ENCODE results near the gene TBCC. TPM values are rescaled to one million over a fixed set of nuclear protein-coding genes. Genes with fewer than 3 reads are reported as not detected.

TBCC gene
- total and polyA plus RNA-seq, 4 experiments from 2014 or later, result 57.4 to 138 (median 70.0) TPM

- no peaks in the 10 kb centered on the region for H3K9me3 Mint-ChIP-seq
- H3K27ac ChIP-seq (ENCODE audit: low read depth, low read length), result no peak overlapping the region
- H3K4me3 Mint-ChIP-seq, result no peak overlapping the region
- no peaks in the 10 kb centered on the region for H3K27me3 ChIP-seq (ENCODE audit: insufficient read depth, low read length)
- POLR2A ChIA-PET (ENCODE audit: partially characterized antibody), result interaction anchor here (1.3 to 34.2 kb wide), 4 partner anchors 8 to 36 kb away, joined by 4 to 1692 read pairs (median 38); partner anchors contain the start of genes BICRAL and TBCC
- DNase-seq, result no peak
- CTCF ChIA-PET (ENCODE audit: partially characterized antibody), result interaction anchor here (1.7 kb wide), 1 partner anchor 101 kb away, joined by 4 read pairs; no protein-coding TSS in a partner anchor
- H3K36me3 Mint-ChIP-seq, result peaks cover 35 to 46% of the 10 kb centered on the region in 2 donors
- no peaks in the 10 kb centered on the region for H3K9me3 ChIP-seq (ENCODE audit: control insufficient read depth in 1 of 2, low read length in 2 of 2)
- H3K36me3 ChIP-seq (ENCODE audit: insufficient read depth, low read length), result peaks cover 12% of the 10 kb centered on the region
- H3K27ac Mint-ChIP-seq, result no peak overlapping the region
- H3K4me3 ChIP-seq (ENCODE audit: low read length in 2 of 2), result no peak overlapping the region
- intact Hi-C loops (cut with micrococcal nuclease), result no loop called here
- peaks cover 13 to 20% (median 19%) of the 10 kb centered on the region in 4 donors for H3K4me1 Mint-ChIP-seq
- no peaks in the 10 kb centered on the region for H3K27me3 Mint-ChIP-seq
- peaks cover 9% of the 10 kb centered on the region for H3K4me1 ChIP-seq (ENCODE audit: insufficient read depth, low read length)
Observed at GRCh38 chr6:42762950-42763349, 17.0 kb upstream of the TBCC start.

DNA sequence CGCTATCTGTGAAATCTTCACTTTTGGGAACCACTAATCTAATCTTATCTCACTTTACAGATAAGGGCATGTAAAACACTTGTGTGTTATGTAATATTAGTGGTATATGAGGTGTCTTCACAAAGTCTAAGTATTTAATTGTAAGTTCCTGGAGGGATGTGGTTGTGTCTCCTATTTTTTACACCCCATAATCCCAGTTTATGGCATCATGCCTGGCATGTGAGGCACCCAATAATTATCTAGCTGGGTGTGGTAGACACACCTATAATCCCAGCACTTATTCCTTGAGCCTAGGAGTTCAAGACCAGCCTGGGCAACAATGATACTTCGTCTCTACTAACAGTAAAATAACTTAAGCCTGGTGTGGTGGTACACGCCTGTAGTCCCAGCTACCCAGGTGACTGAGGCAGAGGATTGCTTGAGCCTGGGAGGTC lies 16.5 kb upstream of the TBCC start:
- Mint-ChIP-seq H3K9me3 (no peaks in the 10 kb centered on the region), H3K4me3 (no peak overlapping the region), H3K27me3 (no peaks in the 10 kb centered on the region), H3K4me1 (peaks cover 12 to 20% (median 19%) of the 10 kb centered on the region in 4 donors), H3K27ac (no peak overlapping the region), H3K36me3 (peaks cover 36 to 44% of the 10 kb centered on the region in 2 donors)
- Histone ChIP-seq H3K27ac (ENCODE audit: low read depth, low read length) (no peak overlapping the region), H3K9me3 (ENCODE audit: control insufficient read depth in 1 of 2, low read length in 2 of 2) (no peaks in the 10 kb centered on the region), H3K36me3 (ENCODE audit: insufficient read depth, low read length) (peaks cover 12% of the 10 kb centered on the region), H3K4me1 (ENCODE audit: insufficient read depth, low read length) (peaks cover 9% of the 10 kb centered on the region), H3K4me3 (ENCODE audit: low read length in 2 of 2) (no peak overlapping the region), H3K27me3 (ENCODE audit: insufficient read depth, low read length) (no peaks in the 10 kb centered on the region)
- no peak for DNase-seq
- intact Hi-C loops (cut with micrococcal nuclease), result no loop called here
- CTCF ChIA-PET (ENCODE audit: partially characterized antibody), result interaction anchor here (1.2 to 1.7 kb wide), 2 partner anchors 14 to 101 kb away, joined by 4 to 7 read pairs; no protein-coding TSS in a partner anchor
- POLR2A ChIA-PET (ENCODE audit: partially characterized antibody), result interaction anchor here (0.8 to 34.2 kb wide), 6 partner anchors 9 to 35 kb away, joined by 3 to 1692 read pairs (median 5); partner anchors contain the start of genes BICRAL and TBCC

GRCh38 chr6:42761287-42762067 lies 15.6 kb upstream of the TBCC start:
- Mint-ChIP-seq H3K27ac (no peak overlapping the region), H3K9me3 (no peaks in the 10 kb centered on the region)

GRCh38 chr6:42758756-42759430 lies 13.0 kb upstream of the TBCC start:
- intact Hi-C loops (cut with micrococcal nuclease), result no loop called here
- Mint-ChIP-seq H3K36me3 (peaks cover 24 to 41% of the 10 kb centered on the region in 2 donors), H3K9me3 (no peaks in the 10 kb centered on the region), H3K4me1 (peaks cover 13 to 33% (median 26%) of the 10 kb centered on the region in 4 donors), H3K27me3 (no peaks in the 10 kb centered on the region), H3K4me3 (no peak overlapping the region), H3K27ac (peak overlapping the region in 3 of 7 donors; percentile 41 to 85 (median 62))
- ChIA-PET POLR2A (ENCODE audit: partially characterized antibody) (interaction anchor here (0.7 to 34.2 kb wide), 6 partner anchors 11 to 195 kb away, joined by 3 to 1692 read pairs (median 8); partner anchors contain the start of genes BICRAL and TBCC), CTCF (ENCODE audit: partially characterized antibody) (interaction anchor here (0.7 to 2.5 kb wide), 4 partner anchors 10 to 33 kb away, joined by 3 to 8 read pairs (median 4); no protein-coding TSS in a partner anchor)
- no peak for DNase-seq
- no peak overlapping the region for H3K27ac ChIP-seq (ENCODE audit: low read depth, low read length)
- H3K4me1 ChIP-seq (ENCODE audit: insufficient read depth, low read length), result peaks cover 9% of the 10 kb centered on the region
- no peaks in the 10 kb centered on the region for H3K9me3 ChIP-seq (ENCODE audit: control insufficient read depth in 1 of 2, low read length in 2 of 2)
- no peak overlapping the region for H3K4me3 ChIP-seq (ENCODE audit: low read length in 2 of 2)
- peaks cover 12% of the 10 kb centered on the region for H3K36me3 ChIP-seq (ENCODE audit: insufficient read depth, low read length)
- no peaks in the 10 kb centered on the region for H3K27me3 ChIP-seq (ENCODE audit: insufficient read depth, low read length)

More at GRCh38 chr6:42761287-42762067, 15.6 kb upstream of the TBCC start:
- ChIA-PET CTCF (ENCODE audit: partially characterized antibody) (interaction anchor here (1.2 kb wide), 1 partner anchor 13 kb away, joined by 7 read pairs; no protein-coding TSS in a partner anchor), POLR2A (ENCODE audit: partially characterized antibody) (interaction anchor here (0.7 to 34.2 kb wide), 6 partner anchors 10 to 118 kb away, joined by 3 to 1692 read pairs (median 8); partner anchors contain the start of genes RPL7L1 and TBCC)
- Histone ChIP-seq H3K27ac (ENCODE audit: low read depth, low read length) (no peak overlapping the region), H3K4me1 (ENCODE audit: insufficient read depth, low read length) (peaks cover 9% of the 10 kb centered on the region), H3K4me3 (ENCODE audit: low read length in 2 of 2) (no peak overlapping the region), H3K27me3 (ENCODE audit: insufficient read depth, low read length) (no peaks in the 10 kb centered on the region), H3K36me3 (ENCODE audit: insufficient read depth, low read length) (peaks cover 12% of the 10 kb centered on the region), H3K9me3 (ENCODE audit: control insufficient read depth in 1 of 2, low read length in 2 of 2) (no peaks in the 10 kb centered on the region)
- no peaks in the 10 kb centered on the region for H3K27me3 Mint-ChIP-seq
- H3K4me1 Mint-ChIP-seq, result peaks cover 9 to 20% (median 18%) of the 10 kb centered on the region in 4 donors
- H3K4me3 Mint-ChIP-seq, result no peak overlapping the region
- no peak for DNase-seq
- intact Hi-C loops (cut with micrococcal nuclease), result no loop called here
- H3K36me3 Mint-ChIP-seq, result peaks cover 34 to 43% of the 10 kb centered on the region in 2 donors

DNA sequence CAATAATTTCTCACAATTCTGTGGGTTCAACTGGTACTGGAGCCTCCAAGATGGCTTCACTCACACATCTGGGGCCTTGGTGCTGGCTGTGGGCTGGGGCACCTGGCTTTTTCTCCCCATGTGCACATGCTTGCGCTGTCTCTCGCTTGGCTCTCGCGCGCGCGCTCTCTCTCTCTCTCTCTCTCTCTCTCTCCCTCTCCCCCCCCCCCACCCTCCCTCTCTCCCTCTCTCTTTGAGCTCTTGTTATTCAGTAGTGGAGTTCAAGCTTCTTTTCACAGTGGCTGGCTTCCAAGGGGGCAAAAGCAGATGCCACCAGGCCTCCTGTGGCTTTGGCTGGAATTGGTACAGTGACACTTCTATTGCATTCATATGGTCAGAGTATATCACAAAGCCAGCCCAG lies 10.8 kb upstream of the TBCC start:
- Mint-ChIP-seq H3K4me3 (no peak overlapping the region), H3K27me3 (no peaks in the 10 kb centered on the region), H3K27ac (peak overlapping the region in 1 of 7 donors; percentile 81), H3K36me3 (peaks cover 29 to 42% of the 10 kb centered on the region in 2 donors), H3K4me1 (peaks cover 18 to 44% (median 33%) of the 10 kb centered on the region in 4 donors), H3K9me3 (no peaks in the 10 kb centered on the region)
- Histone ChIP-seq H3K4me3 (ENCODE audit: low read length in 2 of 2) (no peak overlapping the region), H3K27ac (ENCODE audit: low read depth, low read length) (no peak overlapping the region), H3K9me3 (ENCODE audit: control insufficient read depth in 1 of 2, low read length in 2 of 2) (no peaks in the 10 kb centered on the region), H3K4me1 (ENCODE audit: insufficient read depth, low read length) (peaks cover under 1% of the 10 kb centered on the region), H3K36me3 (ENCODE audit: insufficient read depth, low read length) (peaks cover 12% of the 10 kb centered on the region), H3K27me3 (ENCODE audit: insufficient read depth, low read length) (no peaks in the 10 kb centered on the region)
- ChIA-PET POLR2A (ENCODE audit: partially characterized antibody) (interaction anchor here (1.1 to 7.8 kb wide), 2 partner anchors 10 to 14 kb away, joined by 6 to 71 read pairs; no protein-coding TSS in a partner anchor), CTCF (ENCODE audit: partially characterized antibody) (interaction anchor here (1.7 kb wide), 1 partner anchor 8 kb away, joined by 3 read pairs; no protein-coding TSS in a partner anchor)
- intact Hi-C loops (cut with micrococcal nuclease), result no loop called here
- no peak for DNase-seq

DNA sequence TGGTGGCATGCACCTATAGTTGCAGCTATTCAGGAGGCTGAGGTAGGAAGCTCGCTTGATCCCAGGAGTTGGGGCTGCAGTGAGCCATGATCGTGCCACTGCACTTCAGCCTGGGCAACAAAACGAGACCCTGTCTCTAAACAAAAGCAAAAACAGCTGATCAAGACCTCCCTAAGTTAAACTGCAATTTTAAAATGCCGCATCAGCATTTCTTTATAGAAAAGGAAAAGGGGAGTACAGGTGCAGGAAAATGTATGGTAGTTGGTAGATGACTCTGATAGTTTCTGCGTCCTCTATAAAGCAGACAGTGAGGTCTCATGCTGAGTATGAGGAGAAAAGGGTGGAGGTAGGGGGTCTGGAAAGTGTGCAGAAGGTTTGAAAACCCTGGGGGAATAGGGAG lies 8.9 kb upstream of the TBCC start:
- H3K9me3 ChIP-seq (ENCODE audit: control insufficient read depth in 1 of 2, low read length in 2 of 2), result no peaks in the 10 kb centered on the region
- H3K27me3 Mint-ChIP-seq, result no peaks in the 10 kb centered on the region
- intact Hi-C loops (cut with micrococcal nuclease), result no loop called here
- H3K36me3 Mint-ChIP-seq, result peaks cover 29 to 40% of the 10 kb centered on the region in 2 donors
- peaks cover 12% of the 10 kb centered on the region for H3K36me3 ChIP-seq (ENCODE audit: insufficient read depth, low read length)
- no peaks in the 10 kb centered on the region for H3K27me3 ChIP-seq (ENCODE audit: insufficient read depth, low read length)
- DNase-seq, result no peak
- H3K4me3 ChIP-seq (ENCODE audit: low read length in 2 of 2), result no peak overlapping the region
- POLR2A ChIA-PET (ENCODE audit: partially characterized antibody), result interaction anchor here (0.8 to 1.8 kb wide), 4 partner anchors 8 to 28 kb away, joined by 3 to 9 read pairs (median 6); partner anchors contain the start of genes BICRAL and TBCC
- H3K9me3 Mint-ChIP-seq, result no peaks in the 10 kb centered on the region
- no peaks in the 10 kb centered on the region for H3K4me1 ChIP-seq (ENCODE audit: insufficient read depth, low read length)
- no peak overlapping the region for H3K27ac ChIP-seq (ENCODE audit: low read depth, low read length)
- H3K4me3 Mint-ChIP-seq, result no peak overlapping the region
- peaks cover 18 to 55% (median 37%) of the 10 kb centered on the region in 4 donors for H3K4me1 Mint-ChIP-seq
- H3K27ac Mint-ChIP-seq, result no peak overlapping the region
- CTCF ChIA-PET (ENCODE audit: partially characterized antibody), result no interaction called here

Data from CD4-positive, alpha-beta memory T cell (primary cell).